NCI-H187 (cell line): ENCODE data around the gene DOK7.

Experiments used
- DNase-seq, 2 experiments: peaks; one replicate each; lab custom pipeline; 2025; lab: John Stamatoyannopoulos, UW

Gene DOK7, protein sequence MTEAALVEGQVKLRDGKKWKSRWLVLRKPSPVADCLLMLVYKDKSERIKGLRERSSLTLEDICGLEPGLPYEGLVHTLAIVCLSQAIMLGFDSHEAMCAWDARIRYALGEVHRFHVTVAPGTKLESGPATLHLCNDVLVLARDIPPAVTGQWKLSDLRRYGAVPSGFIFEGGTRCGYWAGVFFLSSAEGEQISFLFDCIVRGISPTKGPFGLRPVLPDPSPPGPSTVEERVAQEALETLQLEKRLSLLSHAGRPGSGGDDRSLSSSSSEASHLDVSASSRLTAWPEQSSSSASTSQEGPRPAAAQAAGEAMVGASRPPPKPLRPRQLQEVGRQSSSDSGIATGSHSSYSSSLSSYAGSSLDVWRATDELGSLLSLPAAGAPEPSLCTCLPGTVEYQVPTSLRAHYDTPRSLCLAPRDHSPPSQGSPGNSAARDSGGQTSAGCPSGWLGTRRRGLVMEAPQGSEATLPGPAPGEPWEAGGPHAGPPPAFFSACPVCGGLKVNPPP

GRCh38 chr4:3462790-3463415, at the start of gene DOK7:
TSS of gene DOK7 (plus strand) at chr4:3463306. CDS start at chr4:3463376, 70 bp downstream.
- no peak for DNase-seq

GRCh38 chr4:3413675-3414420, 49.3 kb upstream of the DOK7 start:
- no peak for DNase-seq

GRCh38 chr4:3414421-3415279, 48.5 kb upstream of the DOK7 start:
- no peak for DNase-seq

GRCh38 chr4:3415471-3416141, 47.5 kb upstream of the DOK7 start:
- DNase-seq, result no peak

GRCh38 chr4:3416270-3416669, 46.8 kb upstream of the DOK7 start:
- no peak for DNase-seq

DNA sequence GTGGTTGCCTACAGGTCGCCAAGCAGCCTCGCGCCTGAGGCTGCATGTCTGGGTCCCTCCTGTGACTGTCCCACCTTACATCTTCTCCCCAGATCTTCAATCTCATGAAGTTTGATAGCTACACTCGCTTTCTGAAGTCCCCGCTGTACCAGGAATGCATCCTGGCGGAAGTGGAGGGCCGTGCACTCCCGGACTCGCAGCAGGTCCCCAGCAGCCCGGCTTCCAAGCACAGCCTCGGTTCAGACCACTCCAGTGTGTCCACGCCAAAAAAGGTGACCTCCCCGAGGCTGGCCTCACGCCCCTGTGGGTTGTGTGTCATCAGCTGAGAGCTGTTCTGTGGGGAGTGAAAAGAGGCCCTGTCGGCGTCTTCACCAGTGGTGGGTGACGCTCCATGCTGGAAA, 46.3 kb upstream of the DOK7 start:
- no peak for DNase-seq

DNA sequence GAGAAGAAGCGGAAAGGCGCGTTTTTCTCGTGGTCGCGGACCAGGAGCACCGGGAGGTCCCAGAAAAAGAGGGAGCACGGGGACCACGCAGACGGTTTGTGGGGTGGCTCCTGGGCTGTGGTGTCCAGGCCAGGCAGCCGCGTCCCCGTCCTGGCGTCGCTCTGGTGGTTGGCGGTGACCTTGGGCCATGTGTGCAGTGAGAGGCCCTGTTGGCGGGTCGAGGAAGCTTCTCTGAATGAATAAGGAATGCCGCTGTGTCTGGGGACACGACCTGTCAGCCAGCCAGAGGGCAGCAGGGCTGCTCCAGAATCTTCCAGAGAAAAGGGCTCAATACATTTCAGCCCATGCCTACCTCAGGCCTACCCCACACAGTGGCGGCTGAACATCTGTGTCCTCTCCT, 45.7 kb upstream of the DOK7 start:
- DNase-seq, result no peak

- DNase-seq, result no peak
These were observed 44.9 kb upstream of the DOK7 start for GRCh38 chr4:3418029-3418762.

DNA sequence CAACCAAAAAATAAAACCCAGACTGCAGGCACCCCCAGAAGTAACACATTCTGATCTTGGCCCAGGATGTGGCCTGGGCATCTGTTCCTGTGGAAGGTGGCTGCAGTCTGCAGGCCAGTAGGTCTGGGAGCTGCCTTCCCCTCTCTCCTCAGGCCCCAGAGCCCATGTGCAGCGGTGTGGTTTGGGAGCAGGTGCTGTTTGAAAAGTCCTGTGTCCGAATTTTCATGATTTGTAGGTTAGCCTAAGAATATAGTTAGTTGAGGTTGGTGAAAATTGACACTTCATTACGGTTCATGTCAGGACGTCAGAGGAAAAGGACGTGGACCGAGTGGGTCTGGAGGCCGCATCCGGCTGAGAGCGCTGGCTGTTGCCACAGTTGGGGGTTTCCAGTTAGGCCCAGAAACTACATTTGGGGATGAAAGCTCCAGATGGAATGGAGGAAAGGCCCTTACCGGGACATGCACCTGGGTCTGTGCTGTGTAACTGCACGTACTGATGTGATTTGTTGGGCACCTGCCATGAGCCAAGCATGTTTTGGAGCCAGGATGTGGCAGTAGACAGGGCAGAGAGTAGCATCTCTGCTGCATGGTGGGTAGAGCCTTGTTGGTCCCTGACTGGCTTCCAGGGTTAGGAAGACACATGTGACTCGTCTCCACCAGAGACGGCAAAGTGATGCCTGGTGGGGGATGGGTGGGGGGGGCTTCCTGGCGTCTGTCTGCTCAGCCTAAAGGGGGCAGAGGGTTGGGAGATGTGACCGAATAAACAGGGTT, 43.1 kb upstream of the DOK7 start:
- DNase-seq, result no peak

DNA sequence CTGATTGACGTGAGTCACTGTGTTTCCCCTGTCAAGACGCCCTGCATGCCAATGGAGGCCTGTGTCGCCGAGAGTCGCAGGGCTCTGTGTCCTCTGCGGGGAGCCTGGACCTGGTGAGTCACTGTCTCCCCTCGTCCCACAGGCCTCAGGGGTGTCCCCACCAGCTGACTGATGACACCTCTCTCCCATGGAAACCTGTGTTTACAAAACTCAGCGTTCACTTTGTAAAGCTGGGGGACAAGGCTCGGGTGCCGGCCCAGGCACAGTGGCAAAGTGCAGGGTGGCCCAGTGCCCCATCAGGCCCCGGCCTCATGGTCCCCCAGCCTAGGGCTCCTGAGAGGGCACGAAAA, 42.5 kb upstream of the DOK7 start:
- no peak for DNase-seq

DNA sequence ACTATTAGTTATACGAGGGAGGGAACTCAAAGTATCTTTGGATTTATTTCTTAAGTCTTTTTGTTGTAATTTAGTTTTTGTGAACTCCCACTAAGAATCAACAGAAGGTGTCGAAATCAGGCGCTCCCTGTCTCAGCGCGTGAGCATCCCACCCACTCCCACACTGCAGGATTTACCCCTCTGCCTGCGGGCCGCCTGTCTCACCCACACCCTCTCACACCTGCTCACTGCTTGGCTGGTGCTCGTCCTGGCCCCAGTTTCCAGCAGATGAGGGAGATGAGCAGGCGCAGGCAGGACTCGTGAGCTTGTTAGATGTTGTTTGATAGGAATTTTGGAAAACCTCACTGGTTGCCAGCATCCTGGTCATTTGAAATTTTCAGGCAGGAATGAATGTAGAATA, 42.1 kb upstream of the DOK7 start:
- no peak for DNase-seq

DNA sequence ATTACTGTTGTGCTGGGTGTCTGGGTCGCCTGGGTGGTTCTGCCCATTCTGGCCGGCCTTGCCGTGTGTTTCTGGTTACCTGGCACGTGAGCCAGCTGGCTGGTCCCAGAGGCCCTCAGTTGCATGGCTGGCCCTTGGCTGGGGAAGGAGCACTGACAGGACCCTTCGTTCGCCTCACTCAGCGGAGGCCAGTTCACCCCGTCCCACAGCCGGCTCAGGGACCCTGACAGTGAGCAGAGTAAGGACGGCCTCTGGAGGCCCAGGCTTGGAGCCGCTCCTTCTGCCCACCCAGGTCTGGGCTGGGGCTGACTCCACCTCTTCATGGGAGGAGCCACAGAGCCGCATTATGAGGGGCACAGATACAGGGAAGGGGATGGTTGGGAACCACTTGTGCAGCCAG, 41.6 kb upstream of the DOK7 start:
- DNase-seq, result no peak

GRCh38 chr4:3422241-3422801, 40.8 kb upstream of the DOK7 start:
- DNase-seq, result no peak

- DNase-seq, result no peak
These were observed 40.3 kb upstream of the DOK7 start for GRCh38 chr4:3422808-3423297.

- DNase-seq, result no peak
These were observed 39.7 kb upstream of the DOK7 start for GRCh38 chr4:3423406-3423805.

- peak; percentile 55 to 65 for DNase-seq
These were observed 39.2 kb upstream of the DOK7 start for GRCh38 chr4:3423952-3424351.

GRCh38 chr4:3424522-3425095, 38.5 kb upstream of the DOK7 start:
- DNase-seq, result no peak

DNA sequence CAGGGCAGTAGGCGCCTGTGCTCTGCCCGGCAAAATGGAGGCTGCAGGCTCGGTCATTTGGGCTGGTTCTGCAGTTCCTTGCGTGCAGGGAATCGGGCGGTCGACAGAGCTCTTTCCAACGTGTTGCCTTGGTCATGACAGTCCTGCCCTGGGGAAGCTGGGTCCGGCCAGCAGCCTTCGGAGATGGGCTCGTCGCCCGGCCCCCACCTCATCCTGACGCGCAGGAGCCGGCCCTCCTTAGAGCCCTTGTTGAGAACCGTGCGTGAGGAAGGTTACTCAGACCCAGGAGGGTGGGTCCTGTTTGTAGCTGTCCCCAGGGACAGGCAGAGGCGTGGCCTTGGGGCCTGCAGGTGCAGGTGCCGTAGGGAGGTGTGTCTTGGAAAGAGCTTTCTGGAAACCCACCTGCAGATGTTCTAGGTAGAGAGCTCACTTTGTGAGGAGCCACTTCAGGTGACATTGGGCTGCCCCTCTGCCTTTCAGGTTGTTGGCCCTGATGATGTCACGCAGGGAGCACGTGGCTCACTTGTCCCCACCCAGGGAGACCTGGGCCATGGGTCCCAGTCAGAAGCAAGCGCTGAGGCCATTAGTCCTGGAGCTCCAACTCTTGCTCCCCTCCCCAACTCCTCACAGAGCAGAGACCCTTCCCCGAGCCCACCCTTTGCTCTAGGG, 36.5 kb upstream of the DOK7 start:
- DNase-seq, result peak; percentile 59 to 87

GRCh38 chr4:3427134-3427476, 36.0 kb upstream of the DOK7 start:
- DNase-seq, result no peak
